ENCODE measurements around the gene C5orf46.

The C5orf46 gene

DNA sequence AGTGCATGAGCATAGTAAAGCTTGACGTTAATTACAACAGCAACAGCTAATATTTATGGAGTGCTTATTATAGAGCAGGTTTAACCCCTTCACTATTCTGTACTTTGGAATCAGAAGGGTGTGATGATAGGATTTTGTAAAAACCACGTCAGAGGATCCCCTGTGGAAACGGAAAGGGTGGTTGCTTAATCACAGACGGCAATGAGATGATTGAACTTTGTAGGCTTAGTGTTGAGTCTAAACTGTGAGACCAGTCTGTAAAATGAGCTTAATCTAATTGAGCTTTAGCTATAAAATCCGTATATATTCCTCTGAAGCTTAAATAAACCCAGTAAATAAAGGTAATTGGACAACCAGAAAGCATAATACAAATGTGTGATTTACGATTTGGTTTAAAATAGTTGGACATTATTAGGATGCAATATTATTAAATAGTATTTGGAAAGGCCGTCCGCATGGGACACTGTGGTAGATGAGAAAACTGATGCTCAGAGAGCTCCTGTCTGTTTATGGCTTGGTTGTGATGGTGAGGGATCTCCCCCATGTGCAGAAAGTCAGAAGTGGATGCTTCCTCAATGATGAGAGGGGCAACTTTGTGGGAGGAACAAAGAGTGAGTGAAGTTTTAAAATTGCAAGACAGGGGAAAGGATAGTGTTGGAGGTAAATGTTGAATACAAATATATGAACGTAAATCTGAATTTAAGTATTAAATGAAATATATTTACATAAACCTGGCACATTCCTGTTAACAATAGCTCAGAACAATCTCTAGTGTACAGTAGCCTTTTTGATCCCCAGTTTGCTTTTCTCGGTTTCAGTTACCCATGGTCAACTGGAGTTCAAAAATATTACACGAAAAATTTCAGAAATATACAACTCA is 51.2 kb downstream of the C5orf46 start:
- TF ChIP-seq ZFX (IDR thresholded peaks at IDR 0.05; ENCODE audit: borderline replicate concordance), result no peak
- TF ChIP-seq, protein P1, sequence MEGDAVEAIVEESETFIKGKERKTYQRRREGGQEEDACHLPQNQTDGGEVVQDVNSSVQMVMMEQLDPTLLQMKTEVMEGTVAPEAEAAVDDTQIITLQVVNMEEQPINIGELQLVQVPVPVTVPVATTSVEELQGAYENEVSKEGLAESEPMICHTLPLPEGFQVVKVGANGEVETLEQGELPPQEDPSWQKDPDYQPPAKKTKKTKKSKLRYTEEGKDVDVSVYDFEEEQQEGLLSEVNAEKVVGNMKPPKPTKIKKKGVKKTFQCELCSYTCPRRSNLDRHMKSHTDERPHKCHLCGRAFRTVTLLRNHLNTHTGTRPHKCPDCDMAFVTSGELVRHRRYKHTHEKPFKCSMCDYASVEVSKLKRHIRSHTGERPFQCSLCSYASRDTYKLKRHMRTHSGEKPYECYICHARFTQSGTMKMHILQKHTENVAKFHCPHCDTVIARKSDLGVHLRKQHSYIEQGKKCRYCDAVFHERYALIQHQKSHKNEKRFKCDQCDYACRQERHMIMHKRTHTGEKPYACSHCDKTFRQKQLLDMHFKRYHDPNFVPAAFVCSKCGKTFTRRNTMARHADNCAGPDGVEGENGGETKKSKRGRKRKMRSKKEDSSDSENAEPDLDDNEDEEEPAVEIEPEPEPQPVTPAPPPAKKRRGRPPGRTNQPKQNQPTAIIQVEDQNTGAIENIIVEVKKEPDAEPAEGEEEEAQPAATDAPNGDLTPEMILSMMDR (IDR thresholded peaks at IDR 0.05), result no peak

GRCh38 chr5:147854331-147854730 is 52.0 kb downstream of the C5orf46 start:
- TF ChIP-seq, protein P1 (IDR thresholded peaks at IDR 0.05), result no peak
- no peak for TF ChIP-seq ZFX (IDR thresholded peaks at IDR 0.05; ENCODE audit: borderline replicate concordance)
- no peak overlapping the region for H3K27ac ChIP-seq

More for the DNA sequence above, 51.2 kb downstream of the C5orf46 start:
- H3K27ac ChIP-seq, result no peak overlapping the region

DNA sequence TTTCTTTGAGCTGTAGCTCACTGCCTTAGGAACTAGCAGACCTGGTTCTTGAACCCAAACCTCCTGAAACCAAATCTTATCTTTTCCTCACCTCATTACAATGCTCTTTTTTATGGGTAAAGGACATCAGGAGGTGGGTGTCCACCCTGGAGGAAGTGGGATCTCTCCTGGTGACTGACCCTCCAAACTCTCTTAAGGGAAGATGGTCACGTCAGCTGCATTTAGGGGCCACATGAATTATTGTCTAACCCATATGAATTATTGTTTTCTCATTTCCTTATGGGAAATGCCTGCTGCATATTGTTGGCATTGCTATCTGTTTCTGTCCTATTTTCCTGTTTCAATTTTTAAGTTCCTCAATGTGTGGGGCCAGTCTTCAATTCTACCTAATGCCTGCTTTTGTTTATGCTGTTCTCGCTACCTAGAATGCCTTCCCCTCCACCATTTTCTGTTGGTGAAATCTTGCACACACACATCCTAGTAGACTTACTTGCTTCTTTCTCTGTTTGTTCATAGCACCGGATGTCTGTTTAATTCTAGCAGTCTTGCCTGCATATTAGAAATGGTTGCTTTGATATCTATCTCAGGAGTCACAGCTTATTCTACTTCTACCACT is 52.9 kb downstream of the C5orf46 start:
- TF ChIP-seq ZFX (IDR thresholded peaks at IDR 0.05; ENCODE audit: borderline replicate concordance), result no peak
- TF ChIP-seq, protein P1 (IDR thresholded peaks at IDR 0.05), result no peak

GRCh38 chr5:147852365-147852764 is 54.0 kb downstream of the C5orf46 start:
- H3K27ac ChIP-seq, result no peak overlapping the region

More for the DNA sequence above, 52.9 kb downstream of the C5orf46 start:
- H3K27ac ChIP-seq, result no peak overlapping the region

DNA sequence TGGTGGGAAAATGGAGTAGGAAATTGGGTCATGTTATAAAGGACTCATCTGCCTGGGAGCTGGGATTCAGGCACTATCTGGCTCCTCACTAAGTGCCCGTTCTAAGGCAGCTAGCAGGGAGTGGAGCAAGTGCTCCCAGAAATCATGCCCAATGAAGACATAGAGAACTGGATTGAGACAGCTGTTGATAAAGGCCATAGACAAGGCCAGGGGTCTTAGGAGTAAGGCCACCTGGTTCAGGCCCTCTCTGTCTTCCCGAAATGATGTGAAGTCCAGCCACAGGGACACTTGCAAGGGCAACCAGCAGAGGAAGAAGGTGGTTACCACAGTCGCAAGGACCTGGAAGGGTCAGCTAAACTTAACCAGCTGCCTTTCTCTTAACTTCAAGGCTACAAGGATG is 54.8 kb downstream of the C5orf46 start:
- H3K27ac ChIP-seq, result no peak overlapping the region
- TF ChIP-seq ZFX (IDR thresholded peaks at IDR 0.05; ENCODE audit: borderline replicate concordance), result no peak
- TF ChIP-seq, protein P1 (IDR thresholded peaks at IDR 0.05), result no peak

More at GRCh38 chr5:147852365-147852764, 54.0 kb downstream of the C5orf46 start:
- TF ChIP-seq ZFX (IDR thresholded peaks at IDR 0.05; ENCODE audit: borderline replicate concordance), result no peak
- TF ChIP-seq, protein P1 (IDR thresholded peaks at IDR 0.05), result no peak

GRCh38 chr5:147849226-147849625 is 57.1 kb downstream of the C5orf46 start:
- no peak for TF ChIP-seq ZFX (IDR thresholded peaks at IDR 0.05; ENCODE audit: borderline replicate concordance)
- TF ChIP-seq, protein P1 (IDR thresholded peaks at IDR 0.05), result no peak
- peak overlapping the region; percentile 3; the same call in 1 of the 2 replicates for H3K27ac ChIP-seq

DNA sequence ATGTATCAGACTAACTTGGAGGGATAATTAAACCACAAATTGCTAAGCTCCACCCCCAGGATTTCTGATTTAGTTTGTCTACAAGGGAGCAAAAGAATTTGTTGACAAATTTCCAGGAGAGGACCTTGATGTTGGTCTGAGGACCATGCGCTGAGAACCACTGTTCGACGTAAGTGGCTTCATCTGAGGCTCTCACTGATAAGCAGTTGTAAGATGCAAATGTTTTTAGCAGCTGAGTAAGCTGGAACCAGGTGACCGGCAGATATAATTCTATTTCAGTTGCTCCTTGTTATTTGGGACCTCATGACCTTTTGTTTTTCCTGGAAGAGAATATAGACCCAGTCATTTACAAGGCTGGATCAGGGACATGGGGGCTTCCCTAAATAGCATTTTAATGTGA is 60.7 kb downstream of the C5orf46 start:
- no peak overlapping the region for H3K27ac ChIP-seq
- TF ChIP-seq, protein P1 (IDR thresholded peaks at IDR 0.05), result no peak
- no peak for TF ChIP-seq ZFX (IDR thresholded peaks at IDR 0.05; ENCODE audit: borderline replicate concordance)
